ENCODE results near the gene SLC22A23.

SLC22A23 gene

DNA sequence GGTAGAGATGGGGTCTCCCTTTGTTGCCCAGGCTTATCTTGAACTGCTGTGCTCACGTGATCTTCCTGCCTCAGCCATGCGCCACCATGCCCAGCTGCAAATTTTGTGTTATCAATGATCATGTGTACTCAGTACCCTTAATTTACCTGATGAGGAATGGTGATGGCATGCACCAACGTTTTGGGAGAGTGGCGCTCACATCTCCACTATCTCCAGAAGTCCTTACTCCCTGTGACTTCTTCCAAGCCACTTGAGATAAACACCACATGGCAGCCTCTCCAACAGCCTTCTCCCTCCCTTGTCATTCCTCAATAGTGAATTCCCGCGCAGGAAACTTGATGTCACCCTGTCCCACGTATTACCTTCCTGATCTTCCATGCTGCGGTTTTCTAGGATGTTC lies 140.0 kb downstream of the SLC22A23 start:
- no peak for DNase-seq (ENCODE audit: low spot score)

DNA sequence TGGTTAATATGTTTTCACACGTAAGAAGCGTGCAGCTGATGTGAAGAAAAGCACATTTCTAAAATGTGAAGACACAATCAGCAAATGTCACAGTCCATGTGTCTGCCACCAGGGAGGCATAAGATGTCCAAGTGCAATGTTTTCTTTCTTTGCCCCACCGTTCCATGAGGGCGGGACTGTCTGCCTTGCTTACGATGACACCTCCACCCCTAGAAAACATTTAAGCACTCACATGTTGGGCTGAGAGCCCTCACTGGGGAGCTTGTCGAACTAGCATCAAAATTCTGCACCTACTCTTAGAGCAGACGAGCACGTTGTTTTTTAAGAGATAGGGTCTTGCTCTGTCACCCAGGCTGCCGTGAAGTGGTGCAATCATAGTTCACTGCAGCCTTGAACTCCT lies 140.5 kb downstream of the SLC22A23 start:
- no peak for DNase-seq (ENCODE audit: low spot score)

DNA sequence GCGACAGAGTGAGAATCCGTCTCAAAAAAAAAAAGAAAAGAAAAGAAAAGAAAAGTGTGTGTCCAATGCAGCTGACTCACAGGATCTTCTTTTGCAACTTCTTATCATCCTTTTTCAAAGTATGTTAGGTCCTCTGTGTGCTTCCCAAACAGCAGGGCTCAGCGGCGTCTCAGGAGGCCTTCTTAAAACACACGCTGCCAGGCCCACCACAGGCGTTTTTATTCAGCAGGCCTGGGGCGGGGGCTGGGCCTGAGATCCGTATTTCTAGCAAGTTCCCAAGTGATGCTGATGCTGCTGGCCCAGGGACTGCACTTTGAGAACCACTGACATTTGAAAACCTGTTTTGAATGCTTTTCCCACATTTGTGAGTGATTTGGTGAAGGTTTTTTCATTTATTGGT lies 141.0 kb downstream of the SLC22A23 start:
- DNase-seq (ENCODE audit: low spot score) = no peak

DNA sequence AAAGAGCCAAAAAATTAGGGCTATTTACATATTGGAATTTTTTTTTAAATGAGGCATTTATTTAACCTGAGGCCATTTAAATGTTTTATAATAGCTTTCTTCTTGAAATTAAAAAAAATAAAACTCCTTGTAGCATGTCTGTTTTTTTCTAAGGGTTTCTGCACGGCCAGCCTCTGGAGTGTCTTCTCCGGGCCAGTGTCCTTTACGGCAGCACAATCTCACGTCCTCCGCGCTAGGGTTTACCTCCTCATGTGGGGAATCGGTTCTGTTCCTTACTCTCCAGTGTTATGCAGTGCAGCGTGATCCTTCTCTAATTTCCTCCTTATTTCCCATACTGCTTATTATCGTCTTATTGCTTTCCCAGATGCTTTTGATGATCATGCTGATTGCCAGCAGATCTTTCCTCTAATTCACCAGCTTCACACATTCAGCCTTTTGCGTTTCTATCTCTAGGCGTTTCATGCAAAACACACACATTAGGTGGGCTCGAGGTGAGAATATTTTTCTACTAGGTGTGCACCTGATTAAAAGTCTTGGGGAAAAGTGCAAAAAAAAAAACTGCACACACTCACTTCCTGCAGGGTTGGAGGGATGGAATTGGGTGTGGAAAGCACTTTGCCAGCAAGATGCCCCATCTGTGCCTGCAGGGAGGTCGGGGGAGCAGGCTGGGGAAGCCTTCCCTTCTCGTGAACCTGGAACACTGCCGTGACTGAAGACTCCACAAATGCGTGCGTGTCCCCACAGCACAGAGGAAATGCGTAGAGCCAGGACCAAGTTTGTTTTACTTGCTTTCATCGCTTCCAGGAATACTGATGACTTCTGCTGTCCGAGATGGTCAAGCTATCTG lies 142.0 kb downstream of the SLC22A23 start:
- no peak for DNase-seq (ENCODE audit: low spot score)

DNA sequence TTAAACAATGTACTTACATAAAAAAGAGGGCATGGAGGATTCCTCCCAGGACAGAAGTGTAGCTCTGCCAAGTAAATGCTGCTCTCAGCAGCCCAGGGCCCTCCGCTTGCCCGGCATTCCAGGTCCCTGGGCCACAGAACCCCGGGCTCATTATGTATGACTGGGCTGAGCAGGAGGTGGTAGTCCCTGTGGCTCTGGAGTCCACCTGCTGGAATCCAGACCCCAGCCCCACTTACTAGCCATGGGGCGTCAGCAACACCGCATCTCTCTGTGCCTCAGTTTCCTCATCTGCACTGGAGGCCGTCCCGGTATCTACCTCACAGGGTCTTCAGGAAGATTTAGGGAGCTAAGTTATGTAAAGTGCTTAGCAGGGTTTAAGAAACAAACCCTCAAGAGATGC lies 142.7 kb downstream of the SLC22A23 start:
- no peak for DNase-seq (ENCODE audit: low spot score)

DNA sequence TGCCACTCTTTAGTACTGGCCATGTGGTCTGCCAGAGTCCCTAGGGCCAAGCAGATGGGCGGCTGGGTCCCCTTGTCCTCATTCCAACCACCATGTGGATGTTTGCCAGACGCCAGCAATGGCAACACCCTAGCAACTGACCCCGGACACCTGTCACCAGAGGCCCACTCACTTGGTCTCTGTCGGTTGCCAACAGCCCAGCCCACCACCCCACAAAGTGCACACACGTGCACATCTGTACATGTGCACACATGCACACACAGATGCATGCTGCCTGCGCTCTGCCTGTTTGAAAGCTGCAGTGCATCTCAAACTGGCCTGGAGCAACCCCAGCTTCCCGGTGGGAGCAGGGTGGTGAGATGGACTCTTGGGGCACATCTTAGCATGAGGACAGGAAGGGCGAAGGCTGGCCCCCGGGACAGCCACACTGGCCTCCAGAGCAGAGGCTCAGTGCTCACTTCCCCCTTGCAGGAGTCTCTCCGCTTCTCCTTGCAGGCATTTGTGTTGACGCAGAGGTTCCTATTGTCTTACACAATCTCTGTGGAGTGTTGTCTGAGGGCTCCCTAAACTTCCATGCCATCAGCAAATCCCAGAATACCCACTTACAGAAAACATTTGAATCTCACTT lies 144.1 kb downstream of the SLC22A23 start:
- DNase-seq (ENCODE audit: low spot score) = no peak

DNA sequence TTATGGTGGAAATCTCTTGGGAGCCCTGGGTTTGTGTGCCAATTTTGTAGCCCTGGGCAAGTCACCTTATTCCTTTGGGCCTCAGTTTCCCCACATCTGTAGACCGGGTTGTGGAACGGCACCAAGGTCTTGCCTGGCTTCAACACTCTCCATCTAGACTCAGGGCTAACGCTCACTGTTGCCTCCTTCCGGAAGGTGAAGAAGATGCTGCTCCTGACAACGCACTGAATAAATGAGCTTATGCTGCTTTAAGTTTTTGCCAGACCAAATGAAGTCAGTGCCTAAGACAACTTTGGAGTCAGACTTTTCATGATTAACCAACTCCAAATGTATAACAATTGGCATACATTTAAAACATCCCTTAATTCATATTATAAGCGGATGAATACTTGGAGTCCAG lies 145.0 kb downstream of the SLC22A23 start:
- DNase-seq (ENCODE audit: low spot score) = no peak

DNA sequence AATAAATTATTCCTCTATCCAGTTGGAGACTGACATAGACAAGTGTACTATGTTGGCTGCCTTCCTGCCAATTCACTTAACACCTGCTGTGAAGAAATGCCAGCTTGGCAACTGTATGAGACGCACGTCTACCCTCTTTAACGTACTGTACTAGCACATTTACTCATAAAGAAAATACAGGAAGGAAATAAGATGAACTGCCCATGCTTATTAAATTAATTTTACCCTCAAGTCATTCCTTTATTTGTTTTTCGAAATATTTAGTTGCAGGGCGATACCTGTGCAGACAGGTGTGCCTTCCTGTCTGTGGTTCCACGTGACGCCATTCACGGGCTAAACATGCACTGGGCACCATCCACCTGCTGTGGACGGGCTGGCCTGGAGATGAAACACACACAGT lies 146.1 kb downstream of the SLC22A23 start:
- DNase-seq (ENCODE audit: low spot score) = no peak

DNA sequence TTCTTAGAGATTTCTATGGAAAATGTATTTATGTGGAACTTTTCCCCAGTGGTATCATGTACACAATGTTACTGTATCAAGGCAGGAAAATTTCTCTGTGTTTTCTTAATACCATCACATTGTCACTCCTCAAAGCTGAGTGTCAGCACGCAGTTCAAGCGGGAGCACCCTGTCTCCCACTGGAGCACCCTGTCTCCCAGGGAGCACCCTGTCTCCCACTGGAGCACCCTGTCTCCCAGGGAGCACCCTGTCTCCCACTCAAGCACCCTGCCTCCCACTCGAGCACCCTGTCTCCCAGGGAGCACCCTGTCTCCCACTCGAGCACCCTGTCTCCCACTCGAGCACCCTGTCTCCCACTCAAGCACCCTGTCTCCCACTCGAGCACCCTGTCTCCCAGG lies 146.8 kb downstream of the SLC22A23 start:
- DNase-seq (ENCODE audit: low spot score) = no peak

DNA sequence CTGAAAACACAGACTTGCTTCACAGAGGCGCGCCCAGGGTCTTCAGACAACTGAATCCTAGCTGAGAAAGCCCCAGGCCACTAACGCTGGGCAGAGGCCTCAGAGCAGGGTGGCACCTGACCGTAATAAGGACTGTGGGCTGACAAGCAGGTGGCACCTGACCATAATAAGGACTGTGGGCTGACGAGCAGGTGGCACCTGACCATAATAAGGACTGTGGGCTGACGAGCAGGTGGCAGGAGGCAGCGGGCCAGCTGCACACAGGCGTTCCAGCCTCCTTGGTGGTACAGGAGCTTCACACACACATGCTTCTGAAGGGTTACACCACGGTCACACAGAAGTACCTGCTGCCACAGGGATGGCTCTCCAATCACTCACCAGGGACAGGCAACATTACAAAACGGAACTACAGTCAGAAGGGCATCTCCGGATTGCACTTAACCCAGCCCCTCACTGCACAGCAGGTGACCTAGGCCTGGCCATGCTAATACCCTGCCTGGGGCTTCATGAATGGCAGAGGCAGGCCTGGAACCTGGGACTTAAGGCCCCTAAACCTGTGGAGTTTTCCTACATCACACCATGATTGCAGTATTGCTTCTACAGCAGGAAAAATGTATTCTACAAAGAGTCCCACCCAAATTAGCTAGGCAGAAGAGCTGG lies 147.3 kb downstream of the SLC22A23 start:
- no peak for DNase-seq (ENCODE audit: low spot score)

DNA sequence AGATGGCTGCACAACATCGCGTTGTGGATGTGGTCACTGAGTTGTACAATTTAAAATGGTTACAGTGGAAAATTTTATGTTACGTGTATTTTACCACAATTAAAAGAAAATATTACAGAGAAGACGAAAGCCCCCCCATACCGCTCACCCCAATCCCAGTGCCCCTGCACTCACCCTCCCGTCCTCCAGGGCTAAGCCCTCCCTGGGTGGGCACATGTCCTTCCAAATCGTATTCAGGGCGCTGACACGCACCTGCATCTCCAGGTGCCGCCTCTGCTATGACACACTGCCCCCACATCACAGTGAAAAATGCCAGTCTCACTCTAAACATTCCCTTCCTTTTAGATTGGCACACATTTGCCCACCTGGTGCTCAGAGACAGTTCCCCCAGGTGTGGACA lies 148.7 kb downstream of the SLC22A23 start:
- no peak for DNase-seq (ENCODE audit: low spot score)

DNA sequence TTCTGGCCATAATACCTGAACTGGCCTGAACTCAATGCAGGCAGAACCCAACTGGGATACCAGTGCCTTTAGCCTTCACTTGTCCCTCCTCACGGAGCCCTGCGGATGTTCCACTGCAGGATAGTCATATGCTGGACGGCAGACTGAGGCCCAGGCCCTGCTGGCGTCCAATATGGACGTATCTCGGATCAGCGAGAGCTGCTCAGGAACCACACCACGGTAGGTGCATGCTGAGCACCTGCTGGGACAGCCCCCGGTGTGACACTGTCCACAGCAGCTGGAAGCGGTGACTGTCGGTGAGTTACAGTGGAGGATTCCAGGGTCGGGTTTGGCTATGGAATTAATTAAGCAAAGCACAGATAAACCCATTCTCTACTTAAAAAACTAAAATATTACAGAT lies 149.4 kb downstream of the SLC22A23 start:
- DNase-seq (ENCODE audit: low spot score) = no peak

DNA sequence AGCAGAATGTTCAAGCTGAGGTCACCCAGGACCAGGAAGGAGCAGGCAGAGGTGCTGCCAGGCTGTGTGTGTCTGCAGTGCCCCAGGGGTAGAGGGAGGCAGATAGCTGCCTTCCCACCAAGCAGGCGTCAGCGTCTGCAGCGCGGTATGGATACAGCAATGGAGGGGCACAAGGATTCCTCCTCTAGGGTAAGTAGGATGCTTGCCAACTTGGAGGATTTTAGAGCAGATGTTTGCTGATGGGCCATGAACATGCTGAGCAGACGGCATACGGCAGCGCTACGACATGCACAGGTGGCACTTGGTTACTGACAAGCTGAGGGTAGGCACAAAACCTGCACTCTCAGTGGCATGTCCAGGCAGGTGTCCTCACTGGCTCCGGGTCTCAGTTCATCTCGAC lies 150.0 kb downstream of the SLC22A23 start:
- DNase-seq (ENCODE audit: low spot score) = no peak

DNA sequence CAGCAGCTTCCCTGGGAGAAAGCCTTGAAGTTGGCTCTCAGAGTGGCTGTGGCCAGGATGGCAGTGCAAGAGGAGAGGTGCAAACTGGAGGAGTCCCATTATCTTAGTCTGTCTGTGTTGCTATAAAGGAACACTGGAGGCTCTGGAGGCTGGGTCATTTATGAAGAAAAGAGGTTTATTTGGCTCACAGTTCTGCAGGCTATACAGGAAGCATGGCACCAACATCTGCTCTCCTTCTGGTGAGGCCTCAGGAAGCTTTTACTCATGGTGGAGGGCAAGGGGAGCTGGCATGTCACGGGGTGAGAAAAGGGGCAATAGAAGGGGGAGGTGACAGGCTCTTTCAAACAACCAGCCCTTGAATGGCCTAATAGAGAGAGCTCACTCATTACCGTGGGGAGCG lies 151.0 kb downstream of the SLC22A23 start:
- no peak for DNase-seq (ENCODE audit: low spot score)

DNA sequence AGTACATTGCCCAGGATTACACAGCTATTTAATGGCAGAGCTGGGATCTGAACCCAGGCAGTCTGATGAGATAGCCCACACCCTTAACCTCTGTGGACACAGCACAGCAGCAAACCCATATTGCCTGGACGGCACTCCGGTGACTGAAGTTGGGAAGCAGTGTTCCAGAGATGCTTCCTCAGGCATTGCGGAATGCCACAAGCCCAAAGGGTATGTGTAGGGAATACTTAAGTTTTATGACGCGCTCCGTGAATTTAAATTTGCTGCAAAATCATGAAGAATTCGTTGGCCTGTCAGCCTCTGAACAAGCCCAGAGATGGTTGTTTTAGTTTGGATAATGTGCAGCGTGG lies 151.7 kb downstream of the SLC22A23 start:
- no peak for DNase-seq (ENCODE audit: low spot score)

DNA sequence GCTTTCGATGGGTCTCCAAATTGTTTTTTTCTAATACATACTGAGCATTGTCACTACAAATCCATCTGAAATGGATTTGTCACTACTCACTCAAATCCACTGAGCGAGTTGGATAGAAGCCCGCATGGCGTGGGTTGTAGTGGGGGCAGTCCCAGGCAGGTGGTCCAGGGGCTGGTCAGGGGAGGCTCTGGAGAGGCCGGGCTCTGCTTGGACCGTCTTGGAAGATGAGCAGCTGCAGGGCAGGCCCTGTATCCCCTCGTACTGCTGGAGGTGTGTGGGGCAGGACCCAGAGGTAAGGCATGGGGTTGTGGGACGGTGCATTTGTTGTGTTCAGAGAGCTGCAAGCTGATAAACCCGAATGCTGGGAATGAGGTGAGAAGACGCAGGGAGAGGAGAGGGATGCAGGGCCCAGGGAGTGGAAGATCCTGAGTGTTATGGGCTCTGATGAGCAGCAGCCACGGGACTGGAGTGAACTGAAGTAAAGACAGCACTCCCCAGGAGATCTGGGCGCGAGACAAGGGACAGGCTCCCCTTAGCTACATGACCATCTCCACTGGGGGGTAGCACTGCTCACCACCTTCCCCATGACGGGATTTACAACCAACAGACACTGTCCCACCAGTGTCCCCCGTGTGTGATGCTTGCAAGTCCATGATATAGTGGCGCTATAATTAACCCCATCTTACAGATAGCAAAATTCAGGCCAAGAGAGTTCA lies 152.2 kb downstream of the SLC22A23 start:
- DNase-seq (ENCODE audit: low spot score) = no peak

DNA sequence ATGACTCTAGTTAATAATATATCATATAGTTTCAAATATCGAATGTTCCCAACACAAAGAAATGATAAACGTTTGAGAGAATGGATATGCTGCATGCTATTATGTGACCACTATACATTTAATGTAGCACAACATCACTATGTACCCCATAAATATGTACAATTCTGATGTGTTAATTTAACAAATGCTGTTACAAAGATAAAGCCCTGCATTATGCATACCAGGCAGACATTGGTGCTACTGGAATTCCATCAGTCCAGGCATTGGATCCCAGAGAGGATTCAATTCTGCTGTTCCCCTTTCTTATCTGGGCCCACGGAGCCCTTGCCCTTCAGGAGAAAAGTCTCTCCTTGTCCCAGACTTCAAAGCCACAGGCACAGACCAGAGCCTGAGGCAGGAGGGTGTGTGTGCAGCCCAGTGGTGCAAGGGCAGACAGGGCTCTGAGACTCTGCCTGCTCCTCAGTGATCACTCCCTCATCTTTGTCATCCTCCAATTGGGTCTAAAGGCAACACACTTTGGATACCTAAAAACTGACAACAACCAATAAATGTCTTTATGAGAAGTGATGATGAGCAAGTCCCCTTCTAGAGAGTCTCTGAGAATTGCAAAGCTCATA lies 152.9 kb downstream of the SLC22A23 start:
- DNase-seq (ENCODE audit: low spot score) = no peak

DNA sequence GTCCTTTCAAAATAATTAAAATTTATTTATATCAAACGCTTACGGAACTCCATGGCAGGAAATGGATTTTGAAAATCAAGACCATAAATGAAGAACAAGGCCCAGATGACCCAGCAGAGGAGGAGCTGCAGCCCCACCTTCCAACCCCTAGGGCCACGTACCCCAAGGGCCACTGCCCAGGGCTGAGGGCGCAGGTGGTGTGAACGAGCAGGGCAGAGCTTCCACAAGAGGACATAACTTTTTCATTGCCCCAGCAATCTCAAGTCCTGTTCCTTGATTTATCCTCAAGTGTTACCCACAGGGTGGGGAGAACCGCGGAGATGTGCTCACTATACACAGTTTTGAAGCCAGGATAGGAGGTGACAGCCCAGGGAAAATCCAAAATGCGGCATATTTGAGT lies 155.3 kb downstream of the SLC22A23 start:
- no peak for DNase-seq (ENCODE audit: low spot score)

DNA sequence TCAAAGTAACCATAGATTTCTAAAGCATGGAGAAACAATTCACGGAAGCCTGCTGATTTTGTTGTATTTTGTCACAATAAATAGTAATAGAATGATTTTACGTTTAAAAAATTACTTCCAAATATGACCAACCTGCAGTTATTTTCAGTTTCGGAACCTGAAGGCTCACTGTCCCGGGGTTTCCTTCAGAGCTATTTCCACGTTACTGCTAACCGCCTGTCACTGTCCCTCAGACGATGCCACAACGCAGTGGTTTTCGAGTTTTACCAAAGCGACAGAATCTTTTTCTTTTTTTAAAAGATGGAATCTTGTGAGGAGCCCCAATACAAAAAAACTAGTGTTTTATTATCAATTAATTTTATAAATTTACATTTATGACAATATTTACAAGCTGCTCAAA lies 157.6 kb downstream of the SLC22A23 start:
- DNase-seq (ENCODE audit: low spot score) = no peak

DNA sequence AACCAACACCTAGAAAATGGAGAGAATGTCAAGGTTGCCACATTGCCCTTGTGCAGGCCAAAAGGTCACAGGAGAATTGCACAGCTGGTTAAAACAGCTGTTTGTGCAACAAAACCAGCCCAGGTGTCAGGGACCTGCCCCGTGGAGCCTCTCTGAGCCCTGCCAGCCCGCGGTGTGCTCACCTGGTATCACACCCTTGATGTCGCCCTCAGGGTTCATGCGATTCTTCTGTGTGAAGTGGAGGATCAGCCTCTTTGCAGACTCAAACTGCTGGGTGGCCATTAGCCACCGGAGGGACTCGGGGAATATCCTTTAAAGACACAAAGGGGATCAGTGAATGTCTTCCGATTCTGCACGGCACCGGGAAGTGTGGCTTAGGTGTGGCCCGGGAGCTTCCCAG lies 158.9 kb downstream of the SLC22A23 start:
- DNase-seq (ENCODE audit: low spot score) = no peak

DNA sequence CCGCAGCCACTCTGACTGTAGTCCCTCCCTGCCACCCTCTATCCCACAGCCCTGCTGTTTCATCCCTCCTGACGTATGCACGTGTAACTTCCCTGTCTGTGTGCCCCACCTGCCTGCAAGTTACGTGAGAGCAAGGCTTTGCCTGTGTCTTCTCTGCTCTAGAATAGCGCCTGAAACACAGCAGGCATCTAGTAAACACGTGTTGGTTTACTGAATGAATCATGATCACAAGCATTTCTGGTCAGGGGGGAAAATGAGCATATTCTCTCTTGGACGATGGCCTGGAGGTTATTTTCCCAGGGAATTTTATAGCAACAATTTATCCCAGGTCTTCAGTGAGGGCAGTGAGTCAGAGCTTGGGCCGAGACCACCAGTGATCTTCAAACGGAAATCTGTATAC lies 159.8 kb downstream of the SLC22A23 start:
- DNase-seq (ENCODE audit: low spot score) = no peak

DNA sequence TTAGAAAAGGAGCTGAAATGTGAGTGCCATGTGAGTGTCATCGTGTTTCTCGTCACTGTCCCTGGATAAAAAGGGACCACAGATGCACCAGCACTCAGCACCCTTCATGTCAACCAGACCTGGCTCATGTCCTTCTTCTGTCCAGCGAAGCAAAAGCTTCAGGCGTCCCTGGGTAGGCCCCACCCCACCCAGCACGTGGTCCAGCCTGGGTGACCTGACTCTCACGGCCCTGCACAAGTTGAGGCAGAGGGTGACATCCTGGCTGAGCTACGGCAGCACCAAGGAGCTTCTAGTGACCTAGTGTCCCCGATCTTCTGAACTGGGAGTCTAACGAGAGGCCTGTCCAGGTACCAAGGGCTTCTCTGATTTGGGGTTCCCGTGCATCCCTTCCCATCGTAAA lies 160.3 kb downstream of the SLC22A23 start:
- DNase-seq (ENCODE audit: low spot score) = no peak
